HG02840 (cell line): ENCODE data around the gene MYO1A.
A peak's percentile ranks its signal among the peaks of the same experiment; 100 is the strongest.

ENCODE experiments used
- ATAC-seq: cut with Tn5 transposase; IDR thresholded peaks from one replicate; pipeline ENCODE4 v1.9.1; 2021; ENCODE audit warnings: mild to moderate bottlenecking, moderate library complexity, moderate number of reproducible peaks; ENCODE audit not compliant: unreplicated experiment, low FRiP score

The MYO1A gene

GRCh38 chr12:57049890-57050289 lies at the start of gene MYO1A:
Gene MYO1A, minus strand, starts transcription at chr12:57050129. Its CDS starts 1,806 bp downstream, at chr12:57048323.
- ATAC-seq = no peak

GRCh38 chr12:57099047-57099714 lies 49.3 kb upstream of the MYO1A start:
- no peak for ATAC-seq

- no peak for ATAC-seq
Observed at GRCh38 chr12:57098546-57098945, 48.6 kb upstream of the MYO1A start.

GRCh38 chr12:57097554-57097835 lies 47.6 kb upstream of the MYO1A start:
- no peak for ATAC-seq

- no peak for ATAC-seq
Observed at GRCh38 chr12:57096748-57097553, 47.0 kb upstream of the MYO1A start.

- no peak for ATAC-seq
Observed at GRCh38 chr12:57096099-57096572, 46.2 kb upstream of the MYO1A start.

GRCh38 chr12:57095440-57095839 lies 45.5 kb upstream of the MYO1A start:
- no peak for ATAC-seq

GRCh38 chr12:57094208-57095160 lies 44.6 kb upstream of the MYO1A start:
- no peak for ATAC-seq

- ATAC-seq = no peak
Observed at GRCh38 chr12:57093415-57094207, 43.7 kb upstream of the MYO1A start.

GRCh38 chr12:57092876-57093414 lies 43.0 kb upstream of the MYO1A start:
- ATAC-seq = no peak

- ATAC-seq = no peak
Observed at GRCh38 chr12:57092529-57092862, 42.6 kb upstream of the MYO1A start.

GRCh38 chr12:57091638-57092528 lies 42.0 kb upstream of the MYO1A start:
- ATAC-seq = no peak

- ATAC-seq = no peak
Observed at GRCh38 chr12:57090924-57091637, 41.2 kb upstream of the MYO1A start.

GRCh38 chr12:57090490-57090889 lies 40.6 kb upstream of the MYO1A start:
- no peak for ATAC-seq

- ATAC-seq = no peak
Observed at GRCh38 chr12:57089271-57090245, 39.6 kb upstream of the MYO1A start.

- peak; percentile 48 for ATAC-seq
Observed at GRCh38 chr12:57088354-57089270, 38.7 kb upstream of the MYO1A start, which contains the start of gene NAB2. Gene NAB2, plus strand, starts transcription at chr12:57089114. Its CDS starts 158 bp downstream, at chr12:57089272.
